HepG2 (cell line): Measurements from ENCODE around the gene PARD3. TPM values are rescaled to one million over a fixed set of nuclear protein-coding genes. Genes with fewer than 3 reads are reported as not detected.

Experiments used
- AHDC1 ChIP-seq: sonication (generic); formaldehyde crosslinking; IDR thresholded peaks from 2 replicates; pipeline ENCODE4 v1.5.1; 2020; ENCODE audit warnings: mild to moderate bottlenecking, missing genetic modification reagents, borderline replicate concordance
- CREB3 ChIP-seq: sonication (generic); formaldehyde crosslinking; IDR thresholded peaks from 2 replicates; pipeline ENCODE4 v1.5.0; 2020; ENCODE audit warnings: missing genetic modification reagents
- EP300 ChIP-seq, 3 experiments: sonication (generic) in 1 of 3; formaldehyde crosslinking in 1 of 3; IDR thresholded peaks; 2 replicates each; pipeline versions ENCODE4 v1.5.1 to v1.6.1; 2011 to 2020; ENCODE audit warnings: low read depth in 2 of 3, low read length in 2 of 3, borderline replicate concordance in 1 of 3, improper control_type of control experiment in 1 of 3, mild to moderate bottlenecking in 1 of 3, missing genetic modification reagents in 1 of 3, moderate library complexity in 1 of 3
- FOXC1 ChIP-seq: sonication (generic); formaldehyde crosslinking; IDR thresholded peaks from 2 replicates; pipeline ENCODE4 v1.8.0; 2022; ENCODE audit warnings: mild to moderate bottlenecking, missing genetic modification reagents, borderline replicate concordance
- GLMP ChIP-seq: sonication (generic); formaldehyde crosslinking; IDR thresholded peaks from 2 replicates; pipeline ENCODE4 v1.9.0; 2021; ENCODE audit warnings: missing genetic modification reagents, mild to moderate bottlenecking, borderline replicate concordance
- HNRNPK ChIP-seq: fragments of 200-400 bp; formaldehyde crosslinking; IDR thresholded peaks from 2 replicates; pipeline ENCODE4 v1.6.1; 2018; ENCODE audit warnings: low read length, low read depth, moderate library complexity, mild to moderate bottlenecking; ENCODE audit not compliant: poor library complexity, severe bottlenecking
- KLF9 ChIP-seq: IDR thresholded peaks from 2 replicates; pipeline ENCODE4 v1.6.1; 2016; ENCODE audit warnings: low read depth
- NFIB ChIP-seq: sonication (generic); formaldehyde crosslinking; IDR thresholded peaks from 2 replicates; pipeline ENCODE4 v1.9.0; 2021; ENCODE audit warnings: missing genetic modification reagents, mild to moderate bottlenecking, borderline replicate concordance
- PAXIP1 ChIP-seq: sonication (generic); formaldehyde crosslinking; conservative IDR thresholded peaks from 2 replicates; pipeline ENCODE4 v1.4.0; 2020; ENCODE audit warnings: mild to moderate bottlenecking, missing genetic modification reagents, moderate library complexity
- POLR2A ChIP-seq, 2 experiments: IDR thresholded peaks; 2 replicates each; pipeline ENCODE4 v1.6.1; 2011; ENCODE audit warnings: low read depth in 2 of 2, low read length in 2 of 2, mild to moderate bottlenecking in 1 of 2, moderate library complexity in 1 of 2; ENCODE audit not compliant: insufficient read depth in 1 of 2
- TCF12 ChIP-seq, 2 experiments: fragments of 450-650 bp in 1 of 2; sonication (generic) in 1 of 2; formaldehyde crosslinking in 1 of 2; IDR thresholded peaks; 2 replicates each; pipeline versions ENCODE4 v1.6.1 to v1.8.0; 2017 to 2022; ENCODE audit warnings: antibody characterized with exemption in 1 of 2, mild to moderate bottlenecking in 1 of 2, missing genetic modification reagents in 1 of 2, moderate library complexity in 1 of 2
- TGIF2 ChIP-seq: IDR thresholded peaks from 2 replicates; pipeline ENCODE4 v1.6.1; 2016; ENCODE audit warnings: control low read depth, missing compliant biosample characterization
- ZC3H4 ChIP-seq: sonication (generic); formaldehyde crosslinking; IDR thresholded peaks from 2 replicates; pipeline ENCODE4 v1.4.0; 2020; ENCODE audit warnings: missing genetic modification reagents, borderline replicate concordance
- ZNF326 ChIP-seq: sonication (generic); formaldehyde crosslinking; IDR thresholded peaks from 2 replicates; pipeline ENCODE4 v1.4.0; 2020; ENCODE audit warnings: missing genetic modification reagents, borderline replicate concordance
- ZNF558 ChIP-seq: sonication (generic); formaldehyde crosslinking; IDR thresholded peaks from 2 replicates; pipeline ENCODE4 v1.9.0; 2022; ENCODE audit warnings: mild to moderate bottlenecking, missing genetic modification reagents, borderline replicate concordance
- ZNF777 ChIP-seq: sonication (generic); formaldehyde crosslinking; IDR thresholded peaks from 2 replicates; pipeline ENCODE4 v1.4.0; 2020; ENCODE audit warnings: missing genetic modification reagents
- ZNF790 ChIP-seq: sonication (generic); formaldehyde crosslinking; IDR thresholded peaks from 2 replicates; pipeline ENCODE4 v1.8.0; 2022; ENCODE audit warnings: missing genetic modification reagents, mild to moderate bottlenecking, borderline replicate concordance
- polyA plus RNA-seq, 8 experiments: library from polyadenylated mRNA; depleted of rRNA in 3 of 8; stranded (reverse) in 7 of 8; unstranded in 1 of 8; fragments of >200 nt; fragmentation: Illumina TruSeq in 4 of 8; extraction: Trizol in 4 of 8; gene quantifications; 2 replicates each; pipeline versions ENCODE4 v1.2.1 to v1.2.3, GENCODE V29; 2011 to 2016; ENCODE audit warnings: low read depth in 4 of 8, missing spikeins in 1 of 8, mixed read lengths in 1 of 8; ENCODE audit not compliant: insufficient read depth in 1 of 8
- total RNA-seq, 5 experiments: library from RNA; depleted of rRNA; stranded (reverse); fragments of >200 nt; fragmentation: Illumina TruSeq; extraction: Trizol; gene quantifications; 2 replicates each; pipeline ENCODE4 v1.2.3, GENCODE V29; 2016; ENCODE audit warnings: low read depth in 1 of 5

Gene PARD3
- total and polyA plus RNA-seq, 2 of the 13 experiments (the other 11 are each of a cell fraction or from before 2014, with no cell fraction given), result 40.9 to 60.0 TPM

- no peak for TF ChIP-seq ZNF558 (CRISPR knock-in tag)
- no peak for TF ChIP-seq ZNF326 (CRISPR knock-in tag)
- peak; percentile 83; the same call in 1 of the 2 replicates for TF ChIP-seq AHDC1 (CRISPR knock-in tag)
- no peak for TF ChIP-seq KLF9 (CRISPR knock-in tag)
- TF ChIP-seq GLMP (CRISPR knock-in tag), result no peak
- TF ChIP-seq HNRNPK, result no peak
- no peak for TF ChIP-seq CREB3 (CRISPR knock-in tag)
- peak; percentile 88 for TF ChIP-seq PAXIP1
- TF ChIP-seq FOXC1 (CRISPR knock-in tag), result no peak
- no peak for TF ChIP-seq NFIB (CRISPR knock-in tag)
- no peak for TF ChIP-seq TCF12 (IDR thresholded peaks at IDR 0.05)
- no peak for TF ChIP-seq TCF12 (CRISPR knock-in tag; IDR thresholded peaks at IDR 0.05)
- TF ChIP-seq TGIF2 (CRISPR knock-in tag), result no peak
- no peak for TF ChIP-seq POLR2A (IDR thresholded peaks at IDR 0.05; ENCODE audit: insufficient read depth in 1 of 2, low read depth in 2 of 2, low read length in 2 of 2)
- TF ChIP-seq ZNF777 (CRISPR knock-in tag), result no peak
- no peak for TF ChIP-seq ZC3H4
- TF ChIP-seq EP300 (IDR thresholded peaks at IDR 0.05; ENCODE audit: low read depth in 2 of 2, low read length in 2 of 2), result peak in 1 of 2 experiments; percentile 88; a peak in 2 of 4 replicates
- TF ChIP-seq EP300 (CRISPR knock-in tag; IDR thresholded peaks at IDR 0.05; ENCODE audit: borderline replicate concordance), result no peak
- TF ChIP-seq ZNF790, result no peak
These were observed 598.6 kb downstream of the PARD3 start (continued) for GRCh38 chr10:34216348-34216945.
